Gastrocnemius medialis (tissue), 4 donors: ENCODE results near the gene ATOH8.

Experiments used
- POLR2A ChIP-seq, 2 donors: fragments of 450-650 bp; IDR thresholded peaks; one replicate each; pipeline ENCODE4 v1.6.1; 2017; ENCODE audit warnings: antibody characterized with exemption in 2 of 2, mild to moderate bottlenecking in 2 of 2, moderate library complexity in 2 of 2
- TF ChIP-seq, protein P1 (sequence below), 5 experiments: fragments of 450-650 bp in 3 of 5; fragments of 200-600 bp in 2 of 5; sonication (generic) in 2 of 5; IDR thresholded peaks in 4 of 5; conservative IDR thresholded peaks in 1 of 5; 1 replicate in 4 of 5; 2 replicates in 1 of 5; pipeline ENCODE4 v1.5.1; 2016 to 2019; ENCODE audit warnings: antibody characterized with exemption in 5 of 5, mild to moderate bottlenecking in 3 of 5, moderate library complexity in 3 of 5

DNA sequence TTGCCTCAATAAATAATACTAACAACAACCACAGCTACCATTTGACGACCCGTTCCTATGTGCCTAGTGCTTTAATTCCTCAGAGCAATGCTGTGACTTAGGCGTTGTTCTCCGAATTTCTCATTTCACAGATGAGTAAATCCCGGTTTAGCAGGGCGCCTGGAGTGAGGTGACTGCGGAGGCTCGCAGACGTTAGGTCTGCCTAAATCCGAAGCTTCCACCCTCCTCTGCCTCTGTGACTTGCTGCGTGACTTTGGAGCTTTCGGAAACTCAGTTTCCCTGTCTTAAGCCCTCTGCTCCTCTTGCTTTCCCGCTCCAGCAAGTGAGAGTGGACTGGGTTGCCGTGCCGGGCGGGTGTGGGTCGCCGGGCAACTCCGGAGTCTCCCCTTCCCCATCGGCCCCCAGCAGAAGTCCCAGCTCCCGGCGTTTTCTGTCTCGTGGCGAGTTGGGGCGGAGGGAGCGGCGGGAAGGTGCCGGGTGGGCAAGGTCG lies 711 bp upstream of the ATOH8 start:
- TF ChIP-seq, protein P1, sequence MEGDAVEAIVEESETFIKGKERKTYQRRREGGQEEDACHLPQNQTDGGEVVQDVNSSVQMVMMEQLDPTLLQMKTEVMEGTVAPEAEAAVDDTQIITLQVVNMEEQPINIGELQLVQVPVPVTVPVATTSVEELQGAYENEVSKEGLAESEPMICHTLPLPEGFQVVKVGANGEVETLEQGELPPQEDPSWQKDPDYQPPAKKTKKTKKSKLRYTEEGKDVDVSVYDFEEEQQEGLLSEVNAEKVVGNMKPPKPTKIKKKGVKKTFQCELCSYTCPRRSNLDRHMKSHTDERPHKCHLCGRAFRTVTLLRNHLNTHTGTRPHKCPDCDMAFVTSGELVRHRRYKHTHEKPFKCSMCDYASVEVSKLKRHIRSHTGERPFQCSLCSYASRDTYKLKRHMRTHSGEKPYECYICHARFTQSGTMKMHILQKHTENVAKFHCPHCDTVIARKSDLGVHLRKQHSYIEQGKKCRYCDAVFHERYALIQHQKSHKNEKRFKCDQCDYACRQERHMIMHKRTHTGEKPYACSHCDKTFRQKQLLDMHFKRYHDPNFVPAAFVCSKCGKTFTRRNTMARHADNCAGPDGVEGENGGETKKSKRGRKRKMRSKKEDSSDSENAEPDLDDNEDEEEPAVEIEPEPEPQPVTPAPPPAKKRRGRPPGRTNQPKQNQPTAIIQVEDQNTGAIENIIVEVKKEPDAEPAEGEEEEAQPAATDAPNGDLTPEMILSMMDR (IDR thresholded peaks at IDR 0.05 in 4 of 5, conservative IDR thresholded peaks at IDR 0.05 in 1 of 5): no peak
- TF ChIP-seq POLR2A (IDR thresholded peaks at IDR 0.05): no peak
